ENCODE results near the gene KCNC3. TPM values are rescaled to one million over a fixed set of nuclear protein-coding genes. Genes with fewer than 3 reads are reported as not detected.

The KCNC3 gene
- total RNA-seq, 1 donor from 2014 or later: 0.35 TPM

- DNase-seq (ENCODE audit: low read depth): no peak
- H3K4me3 ChIP-seq (ENCODE audit: low read depth, low read length): no peak overlapping the region
Measured at GRCh38 chr19:50275577-50276368, 53.4 kb downstream of the KCNC3 start.

DNA sequence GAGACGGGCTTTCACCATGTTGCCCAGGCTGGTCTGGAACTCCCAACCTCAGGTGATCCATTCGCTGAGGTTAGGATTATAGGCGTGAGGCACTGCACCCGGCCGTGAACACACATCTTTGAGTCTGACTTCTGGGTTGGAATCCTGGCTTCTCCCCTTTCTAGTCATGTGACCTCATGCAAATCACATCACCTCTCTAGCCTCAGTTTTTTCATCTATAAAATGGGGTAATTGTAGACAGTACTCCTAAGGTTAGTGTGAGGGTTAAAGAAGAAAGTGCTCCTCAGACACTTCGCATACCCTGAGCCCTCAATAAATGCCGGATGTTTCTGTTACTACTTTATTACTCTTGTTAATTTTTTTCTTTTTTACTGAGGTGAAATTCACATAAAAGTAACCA is 55.4 kb downstream of the KCNC3 start:
- TF ChIP-seq, protein P1, sequence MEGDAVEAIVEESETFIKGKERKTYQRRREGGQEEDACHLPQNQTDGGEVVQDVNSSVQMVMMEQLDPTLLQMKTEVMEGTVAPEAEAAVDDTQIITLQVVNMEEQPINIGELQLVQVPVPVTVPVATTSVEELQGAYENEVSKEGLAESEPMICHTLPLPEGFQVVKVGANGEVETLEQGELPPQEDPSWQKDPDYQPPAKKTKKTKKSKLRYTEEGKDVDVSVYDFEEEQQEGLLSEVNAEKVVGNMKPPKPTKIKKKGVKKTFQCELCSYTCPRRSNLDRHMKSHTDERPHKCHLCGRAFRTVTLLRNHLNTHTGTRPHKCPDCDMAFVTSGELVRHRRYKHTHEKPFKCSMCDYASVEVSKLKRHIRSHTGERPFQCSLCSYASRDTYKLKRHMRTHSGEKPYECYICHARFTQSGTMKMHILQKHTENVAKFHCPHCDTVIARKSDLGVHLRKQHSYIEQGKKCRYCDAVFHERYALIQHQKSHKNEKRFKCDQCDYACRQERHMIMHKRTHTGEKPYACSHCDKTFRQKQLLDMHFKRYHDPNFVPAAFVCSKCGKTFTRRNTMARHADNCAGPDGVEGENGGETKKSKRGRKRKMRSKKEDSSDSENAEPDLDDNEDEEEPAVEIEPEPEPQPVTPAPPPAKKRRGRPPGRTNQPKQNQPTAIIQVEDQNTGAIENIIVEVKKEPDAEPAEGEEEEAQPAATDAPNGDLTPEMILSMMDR (conservative IDR thresholded peaks at IDR 0.05; ENCODE audit: low read depth, low read length): no peak
- no peak for DNase-seq (ENCODE audit: low read depth)
- H3K4me3 ChIP-seq (ENCODE audit: low read depth, low read length): no peak overlapping the region

More at GRCh38 chr19:50275577-50276368, 53.4 kb downstream of the KCNC3 start:
- TF ChIP-seq, protein P1 (conservative IDR thresholded peaks at IDR 0.05; ENCODE audit: low read depth, low read length): no peak

- DNase-seq (ENCODE audit: low read depth): no peak
- TF ChIP-seq, protein P1 (conservative IDR thresholded peaks at IDR 0.05; ENCODE audit: low read depth, low read length): no peak
- H3K4me3 ChIP-seq (ENCODE audit: low read depth, low read length): no peak overlapping the region
Measured at GRCh38 chr19:50272263-50272897, 56.8 kb downstream of the KCNC3 start.

DNA sequence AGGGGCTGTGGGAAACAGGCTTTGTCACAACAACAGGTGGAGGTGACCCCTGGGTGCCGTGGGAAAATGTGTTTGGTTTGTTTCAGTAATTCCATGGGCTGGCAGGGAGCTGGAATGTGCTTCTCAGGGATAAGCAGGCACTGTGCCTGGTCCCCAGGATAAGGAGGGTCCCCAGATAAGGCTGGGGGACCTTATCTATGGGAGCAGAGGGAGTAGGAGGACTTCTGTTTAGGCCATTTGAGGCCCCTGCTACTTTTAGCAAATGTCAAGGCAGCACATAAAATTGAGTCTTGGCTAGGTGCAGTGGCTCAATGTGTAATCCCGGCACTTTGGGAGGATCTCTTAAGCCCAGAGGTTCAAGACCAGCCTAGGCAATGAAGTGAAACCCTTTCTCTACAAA is 59.5 kb downstream of the KCNC3 start:
- TF ChIP-seq, protein P1 (conservative IDR thresholded peaks at IDR 0.05; ENCODE audit: low read depth, low read length): no peak
- DNase-seq (ENCODE audit: low read depth): no peak
- no peak overlapping the region for H3K4me3 ChIP-seq (ENCODE audit: low read depth, low read length)

- TF ChIP-seq, protein P1 (conservative IDR thresholded peaks at IDR 0.05; ENCODE audit: low read depth, low read length): no peak
- no peak for DNase-seq (ENCODE audit: low read depth)
- no peak overlapping the region for H3K4me3 ChIP-seq (ENCODE audit: low read depth, low read length)
Measured at GRCh38 chr19:50268501-50268900, 60.7 kb downstream of the KCNC3 start.

GRCh38 chr19:50268041-50268440 is 61.1 kb downstream of the KCNC3 start:
- TF ChIP-seq, protein P1 (conservative IDR thresholded peaks at IDR 0.05; ENCODE audit: low read depth, low read length): no peak
- DNase-seq (ENCODE audit: low read depth): no peak
- no peak overlapping the region for H3K4me3 ChIP-seq (ENCODE audit: low read depth, low read length)
